Gastroesophageal sphincter (tissue), 4 donors: ENCODE data around the gene FAM151A. TPM values are rescaled to one million over a fixed set of nuclear protein-coding genes. Genes with fewer than 3 reads are reported as not detected.

Experiments
- ATAC-seq: fragments of 150-250 bp; one replicate; pipeline ENCODE4 v1.9.1; 2016; ENCODE audit warnings: mild to moderate bottlenecking, moderate library complexity
- H3K27ac ChIP-seq, 4 donors: fragments of 200-600 bp; sonication (generic) in 3 of 4; 1 replicate in 3 of 4; 2 replicates in 1 of 4; pipeline ENCODE4 v1.5.1; 2016 to 2019
- H3K27me3 ChIP-seq: fragments of 200-600 bp; sonication (generic); one replicate; pipeline ENCODE4 v1.5.1; 2019
- H3K36me3 ChIP-seq, 2 donors: fragments of 200-600 bp; sonication (generic); one replicate each; pipeline ENCODE4 v1.5.1; 2019; ENCODE audit warnings: control low read depth in 1 of 2
- H3K4me1 ChIP-seq, 3 donors: fragments of 200-600 bp; sonication (generic); 1 replicate in 2 of 3; 2 replicates in 1 of 3; pipeline ENCODE4 v1.5.1; 2016 to 2019; ENCODE audit warnings: control low read depth in 2 of 3
- H3K4me3 ChIP-seq, 2 donors: fragments of 200-600 bp; sonication (generic); one replicate each; pipeline ENCODE4 v1.5.1; 2019; ENCODE audit warnings: mild to moderate bottlenecking in 1 of 2, moderate library complexity in 1 of 2
- H3K9me3 ChIP-seq, 3 donors: fragments of 200-600 bp; sonication (generic); one replicate each; pipeline ENCODE4 v1.5.1; 2017 to 2019; ENCODE audit warnings: control low read depth in 2 of 3
- CTCF ChIP-seq, 4 experiments: fragments of 200-600 bp in 2 of 4; fragments of 450-650 bp in 2 of 4; sonication (generic) in 1 of 4; IDR thresholded peaks; one replicate each; pipeline ENCODE4 v1.5.1; 2017 to 2019; ENCODE audit warnings: antibody characterized with exemption in 4 of 4, mild to moderate bottlenecking in 2 of 4, moderate library complexity in 2 of 4
- EP300 ChIP-seq: sonication (generic); formaldehyde crosslinking; IDR thresholded peaks from one replicate; pipeline ENCODE4 v1.6.1; 2017; ENCODE audit warnings: antibody characterized with exemption, mild to moderate bottlenecking
- POLR2A ChIP-seq, 2 donors: fragments of 450-650 bp; IDR thresholded peaks; one replicate each; pipeline ENCODE4 v1.6.1; 2017; ENCODE audit warnings: antibody characterized with exemption in 2 of 2, mild to moderate bottlenecking in 2 of 2, moderate library complexity in 1 of 2
- POLR2AphosphoS5 ChIP-seq: sonication (generic); formaldehyde crosslinking; IDR thresholded peaks from one replicate; pipeline ENCODE4 v1.6.1; 2017; ENCODE audit warnings: antibody characterized with exemption
- WGBS, 2 donors: methylation state at CpG; one replicate each; pipeline ENCODE4 v1.1.5; 2018; ENCODE audit warnings: low coverage in 1 of 2; 5-methylcytosine and 5-hydroxymethylcytosine counted together
- total RNA-seq, 4 donors: library from RNA; depleted of rRNA; stranded (reverse); fragments of >200 nt; gene quantifications; one replicate each; pipeline ENCODE4 v1.1.0, GENCODE V29; 2016

The FAM151A gene
- total RNA-seq, 4 donors from 2014 or later: not detected

GRCh38 chr1:54582566-54583306 is 40.6 kb downstream of the FAM151A start:
- Histone ChIP-seq H3K36me3 (peaks cover 0 to 17% of the 10 kb centered on the region in 2 donors), H3K9me3 (no peaks in the 10 kb centered on the region), H3K4me1 (peaks cover 7 to 66% (median 11%) of the 10 kb centered on the region in 3 donors), H3K4me3 (no peak overlapping the region), H3K27ac (peak overlapping the region; percentile 74 to 93 (median 88)), H3K27me3 (no peaks in the 10 kb centered on the region)
- ATAC-seq: no peak
- WGBS, 2 donors: 64 to 86% methylated on average over 6 to 7 of the region's 19 CpGs
- TF ChIP-seq CTCF (IDR thresholded peaks at IDR 0.05) (no peak), POLR2A (IDR thresholded peaks at IDR 0.05) (no peak), POLR2AphosphoS5 (no peak), EP300 (no peak)

- peak; percentile 97 for ATAC-seq
- Histone ChIP-seq H3K27ac (peak overlapping the region; percentile 74 to 93 (median 88)), H3K4me3 (no peak overlapping the region), H3K4me1 (peaks cover 7 to 68% (median 11%) of the 10 kb centered on the region in 3 donors), H3K36me3 (peaks cover 0 to 11% of the 10 kb centered on the region in 2 donors), H3K9me3 (no peaks in the 10 kb centered on the region), H3K27me3 (no peaks in the 10 kb centered on the region)
- no CpG with 5 or more reads among the region's 5 CpGs for WGBS, 2 donors
- TF ChIP-seq POLR2AphosphoS5 (peak; percentile 90), EP300 (no peak), POLR2A (IDR thresholded peaks at IDR 0.05) (peak; percentile 31 to 55), CTCF (IDR thresholded peaks at IDR 0.05) (peak in 1 of 4 experiments; percentile 46)
Measured at GRCh38 chr1:54581621-54582035, 41.7 kb downstream of the FAM151A start.

- no peaks in the 10 kb centered on the region for H3K9me3 ChIP-seq
- ATAC-seq: peak; percentile 0
- no peak overlapping the region for H3K4me3 ChIP-seq
- WGBS, 2 donors: 58 to 87% methylated on average over 4 to 5 of the region's 11 CpGs
- H3K36me3 ChIP-seq: peaks cover 0 to 8% of the 10 kb centered on the region in 2 donors
- peak overlapping the region; percentile 72 to 93 (median 88) for H3K27ac ChIP-seq
- no peaks in the 10 kb centered on the region for H3K27me3 ChIP-seq
- TF ChIP-seq EP300 (no peak), CTCF (IDR thresholded peaks at IDR 0.05) (no peak), POLR2AphosphoS5 (no peak)
- H3K4me1 ChIP-seq: peaks cover 7 to 68% (median 11%) of the 10 kb centered on the region in 3 donors
Measured at GRCh38 chr1:54580856-54581550, 42.3 kb downstream of the FAM151A start.

- TF ChIP-seq POLR2A (IDR thresholded peaks at IDR 0.05) (no peak), POLR2AphosphoS5 (no peak), CTCF (IDR thresholded peaks at IDR 0.05) (no peak), EP300 (no peak)
- ATAC-seq: no peak
- Histone ChIP-seq H3K36me3 (no peaks in the 10 kb centered on the region), H3K4me1 (peaks cover 7 to 67% (median 11%) of the 10 kb centered on the region in 3 donors), H3K27ac (peak overlapping the region; percentile 52 to 93 (median 88)), H3K9me3 (no peaks in the 10 kb centered on the region), H3K27me3 (no peaks in the 10 kb centered on the region), H3K4me3 (no peak overlapping the region)
- WGBS, 2 donors: 83% methylated on average over 2 of the region's 4 CpGs; no CpG with 5 or more reads in 1 of the 2 donors
Measured at GRCh38 chr1:54579337-54579781, 44.0 kb downstream of the FAM151A start.
